NCI-H2081 (cell line): ENCODE results near the gene CACFD1.
A peak's percentile ranks its signal among the peaks of the same experiment; 100 is the strongest.
"Not testable (repeated sequence)": the region's sequence is repeated elsewhere in the genome, so short reads cannot be mapped to it uniquely, and the experiment has no call there.

Experiments used
- DNase-seq, 2 experiments: peaks; one replicate each; lab custom pipeline; 2025; lab: John Stamatoyannopoulos, UW

The CACFD1 gene

DNA sequence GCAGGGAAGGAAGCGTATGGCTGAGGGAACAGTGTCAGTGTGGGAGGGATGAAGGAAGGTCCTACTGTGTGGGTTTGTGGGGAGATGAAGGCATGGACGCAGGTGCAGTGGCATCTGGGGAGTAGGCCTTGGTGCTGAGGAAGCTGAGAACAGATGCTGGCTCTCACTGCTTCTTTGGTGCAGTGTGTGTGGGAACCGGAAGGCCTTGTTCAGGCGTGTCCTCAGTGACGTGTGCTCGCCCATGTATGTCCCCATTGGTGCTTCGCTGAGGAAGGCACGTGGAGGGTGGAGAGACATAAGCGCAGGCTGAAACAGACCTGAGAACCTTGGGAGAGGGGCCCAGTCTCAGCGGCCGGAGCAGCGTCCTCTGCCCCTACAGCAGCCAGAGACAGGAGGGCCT is 18.9 kb upstream of the CACFD1 start:
- no peak for DNase-seq

DNA sequence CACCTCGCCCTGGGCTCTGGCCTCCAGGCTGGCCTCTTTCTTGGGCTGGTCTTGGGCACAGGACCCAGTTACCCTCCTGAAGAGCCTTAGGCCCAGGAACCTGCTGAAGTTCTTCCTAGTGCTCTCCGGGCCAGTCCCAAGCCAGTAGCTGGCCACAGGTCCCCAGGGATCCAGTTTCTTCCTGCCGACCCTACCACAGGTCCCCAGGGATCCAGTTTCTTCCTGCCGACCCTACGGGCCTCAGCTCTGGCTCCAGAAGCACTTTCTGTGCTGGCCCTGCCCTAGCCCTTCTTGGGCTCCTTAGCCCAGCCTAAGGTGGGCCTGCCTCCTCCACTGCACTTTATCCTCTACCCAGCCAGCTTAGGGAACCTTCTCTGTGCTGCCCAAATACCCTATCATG is 18.2 kb upstream of the CACFD1 start:
- no peak for DNase-seq

DNA sequence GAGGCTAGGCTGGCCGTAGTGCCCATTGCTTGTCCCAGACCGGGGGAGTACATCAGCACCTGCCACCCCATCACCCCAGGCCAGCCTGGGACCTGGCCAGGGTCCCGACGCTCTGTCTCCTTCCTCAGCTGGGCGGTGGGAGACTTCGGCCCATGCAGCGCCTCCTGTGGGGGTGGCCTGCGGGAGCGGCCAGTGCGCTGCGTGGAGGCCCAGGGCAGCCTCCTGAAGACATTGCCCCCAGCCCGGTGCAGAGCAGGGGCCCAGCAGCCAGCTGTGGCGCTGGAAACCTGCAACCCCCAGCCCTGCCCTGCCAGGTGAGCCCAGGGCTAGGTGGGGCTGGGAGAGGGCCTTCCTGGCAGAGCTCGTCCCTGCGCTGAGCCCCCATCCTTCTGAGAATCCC is 16.5 kb upstream of the CACFD1 start:
- no peak for DNase-seq

DNA sequence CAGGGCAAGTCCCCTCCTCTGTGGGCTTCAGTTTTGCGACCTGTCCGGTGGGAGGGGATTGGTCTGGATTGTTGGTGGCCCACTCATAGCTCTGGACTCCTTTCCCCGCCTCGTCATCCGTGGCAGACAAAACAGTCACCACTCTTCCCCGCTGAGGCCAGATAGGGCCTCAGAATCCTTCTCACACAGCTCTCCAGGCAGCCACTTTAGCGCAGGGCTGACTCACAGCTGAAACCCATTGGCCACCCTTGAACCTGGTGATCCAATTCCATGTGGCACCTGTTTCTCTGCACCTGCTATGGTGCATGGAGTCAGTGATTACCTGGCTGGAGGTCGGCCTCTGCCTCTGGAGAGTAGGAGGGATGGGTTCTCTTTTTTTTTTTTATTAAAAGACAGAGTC is 15.8 kb upstream of the CACFD1 start:
- DNase-seq: peak in 1 of 2 experiments; percentile 10

DNA sequence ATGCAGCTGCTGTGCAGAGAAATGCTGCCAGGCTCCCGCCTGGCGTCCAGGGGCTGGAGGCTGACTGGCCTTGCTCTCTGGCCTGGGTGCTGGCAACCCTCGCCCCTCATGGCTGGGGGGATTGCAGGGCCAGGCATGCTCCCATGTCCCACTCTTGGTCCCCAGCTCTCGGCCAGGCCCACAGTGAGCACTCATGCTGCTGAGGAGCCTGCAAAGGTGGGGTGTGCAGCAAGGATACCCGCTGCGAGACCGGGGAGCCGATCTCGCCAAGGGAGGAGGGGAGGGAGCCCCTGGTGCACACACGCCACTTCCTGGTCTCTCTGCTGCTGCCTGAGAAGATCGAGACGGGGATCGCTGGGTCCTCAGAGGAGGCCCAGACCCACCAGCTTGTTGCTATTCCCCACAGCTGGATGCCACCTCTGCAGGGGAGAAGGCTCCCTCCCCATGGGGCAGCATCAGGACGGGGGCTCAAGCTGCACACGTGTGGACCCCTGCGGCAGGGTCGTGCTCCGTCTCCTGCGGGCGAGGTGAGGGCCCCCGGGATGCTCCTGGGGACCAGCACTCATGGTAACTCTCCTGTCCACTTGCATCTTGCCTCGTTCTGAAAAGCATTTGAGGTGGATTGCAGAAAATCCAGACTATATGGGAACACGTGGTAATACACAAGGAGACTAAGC is 14.3 kb upstream of the CACFD1 start:
- no peak for DNase-seq

DNA sequence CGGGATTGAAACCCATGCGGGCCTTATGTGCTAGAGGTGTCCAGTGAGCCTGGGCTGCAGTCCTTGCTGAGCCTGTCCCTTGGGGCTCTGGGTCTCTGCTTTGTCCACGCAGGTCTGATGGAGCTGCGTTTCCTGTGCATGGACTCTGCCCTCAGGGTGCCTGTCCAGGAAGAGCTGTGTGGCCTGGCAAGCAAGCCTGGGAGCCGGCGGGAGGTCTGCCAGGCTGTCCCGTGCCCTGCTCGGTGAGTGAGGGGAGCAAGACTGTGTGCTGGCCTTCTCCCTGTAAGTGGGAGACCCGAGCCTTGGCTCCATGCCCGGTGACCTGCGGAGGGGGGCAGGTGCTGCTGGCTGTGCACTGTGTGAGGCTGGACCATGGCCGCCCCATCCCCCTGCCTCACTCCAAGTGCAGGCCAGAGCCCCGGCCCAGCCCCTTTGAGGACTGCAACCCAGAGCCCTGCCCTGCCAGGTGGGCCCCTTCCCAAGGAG is 11.2 kb upstream of the CACFD1 start:
- no peak for DNase-seq

DNA sequence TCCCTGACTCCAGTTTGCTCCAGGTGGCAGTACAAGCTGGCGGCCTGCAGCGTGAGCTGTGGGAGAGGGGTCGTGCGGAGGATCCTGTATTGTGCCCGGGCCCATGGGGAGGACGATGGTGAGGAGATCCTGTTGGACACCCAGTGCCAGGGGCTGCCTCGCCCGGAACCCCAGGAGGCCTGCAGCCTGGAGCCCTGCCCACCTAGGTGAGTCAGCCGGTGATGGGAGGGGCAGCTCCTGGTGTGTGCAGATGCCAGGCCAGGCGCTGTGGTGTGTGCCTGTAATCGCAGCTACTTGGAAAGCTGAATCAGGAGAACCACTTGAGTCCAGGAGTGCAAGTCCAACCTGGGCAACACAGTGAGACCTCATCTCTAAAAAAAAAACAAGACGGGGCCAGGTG is 10.0 kb upstream of the CACFD1 start:
- DNase-seq: peak in 1 of 2 experiments; percentile 24

DNA sequence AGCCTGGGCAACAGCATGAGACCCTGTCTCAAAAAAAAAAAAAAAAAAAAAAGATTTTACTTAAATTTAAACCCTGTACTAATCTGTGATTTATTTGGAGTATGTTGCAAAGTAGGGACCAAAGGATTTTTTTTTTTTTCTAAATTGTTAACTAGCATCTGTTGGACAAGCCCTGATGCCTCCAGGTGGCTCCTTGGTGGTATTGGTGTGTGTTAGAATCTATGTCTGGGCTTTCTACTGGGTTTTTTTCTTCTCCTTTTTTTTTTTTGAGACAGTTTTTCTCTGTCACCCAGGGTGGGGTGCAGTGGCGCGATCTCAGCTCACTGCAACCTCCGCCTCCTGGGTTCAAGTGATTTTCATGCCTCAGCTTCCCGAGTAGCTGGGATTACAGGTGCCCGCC is 7.9 kb upstream of the CACFD1 start:
- not testable (repeated sequence) for DNase-seq

DNA sequence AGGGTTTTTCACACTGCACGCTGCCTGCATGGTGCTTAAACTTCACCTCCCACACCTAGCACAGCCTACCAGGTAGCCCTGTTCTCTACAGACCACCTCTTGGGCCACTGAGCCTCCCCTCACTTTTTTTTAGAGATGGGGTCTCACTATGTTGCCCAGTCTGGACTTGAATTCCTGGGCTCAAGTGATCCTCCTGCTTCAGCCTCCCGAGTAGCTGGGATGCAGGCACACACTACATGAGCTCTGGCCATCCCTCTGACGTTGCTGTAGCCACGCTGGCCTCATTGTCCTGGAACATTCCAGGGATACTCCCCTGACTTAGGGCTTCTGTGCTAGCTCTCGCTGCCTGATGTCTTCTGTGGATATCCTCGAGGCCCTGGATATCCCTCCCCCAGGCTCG is 7.2 kb upstream of the CACFD1 start:
- DNase-seq: no peak

DNA sequence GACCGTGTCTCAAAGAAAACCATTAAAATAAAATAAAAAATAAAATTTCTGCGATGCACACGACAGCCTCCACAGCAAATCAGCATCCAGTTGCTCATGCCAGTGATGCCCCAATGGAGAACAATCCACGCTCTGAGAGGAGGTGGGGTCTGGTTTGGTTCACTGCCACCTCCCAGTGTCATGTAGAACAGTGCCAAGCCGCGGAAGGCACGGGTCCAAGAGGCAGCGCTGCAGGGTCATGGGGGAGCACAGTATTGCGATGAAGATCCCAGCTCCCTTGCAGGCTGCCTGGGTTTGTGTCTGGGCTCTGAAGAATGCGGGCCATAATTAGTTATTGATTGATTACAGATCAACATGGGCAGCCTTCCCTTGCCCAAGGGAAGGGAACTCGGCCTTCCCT is 6.1 kb upstream of the CACFD1 start:
- no peak for DNase-seq

DNA sequence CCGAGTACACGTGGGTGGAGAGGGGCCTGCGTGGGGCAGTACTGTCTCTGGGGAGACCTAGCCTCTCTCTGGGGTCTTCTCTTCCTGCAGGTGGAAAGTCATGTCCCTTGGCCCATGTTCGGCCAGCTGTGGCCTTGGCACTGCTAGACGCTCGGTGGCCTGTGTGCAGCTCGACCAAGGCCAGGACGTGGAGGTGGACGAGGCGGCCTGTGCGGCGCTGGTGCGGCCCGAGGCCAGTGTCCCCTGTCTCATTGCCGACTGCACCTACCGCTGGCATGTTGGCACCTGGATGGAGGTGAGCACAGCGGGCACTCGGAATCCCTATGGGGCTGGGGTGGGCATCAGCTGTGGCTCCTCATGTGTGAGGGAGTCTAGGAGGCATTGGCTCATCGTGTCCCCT is 5.5 kb upstream of the CACFD1 start:
- no peak for DNase-seq

DNA sequence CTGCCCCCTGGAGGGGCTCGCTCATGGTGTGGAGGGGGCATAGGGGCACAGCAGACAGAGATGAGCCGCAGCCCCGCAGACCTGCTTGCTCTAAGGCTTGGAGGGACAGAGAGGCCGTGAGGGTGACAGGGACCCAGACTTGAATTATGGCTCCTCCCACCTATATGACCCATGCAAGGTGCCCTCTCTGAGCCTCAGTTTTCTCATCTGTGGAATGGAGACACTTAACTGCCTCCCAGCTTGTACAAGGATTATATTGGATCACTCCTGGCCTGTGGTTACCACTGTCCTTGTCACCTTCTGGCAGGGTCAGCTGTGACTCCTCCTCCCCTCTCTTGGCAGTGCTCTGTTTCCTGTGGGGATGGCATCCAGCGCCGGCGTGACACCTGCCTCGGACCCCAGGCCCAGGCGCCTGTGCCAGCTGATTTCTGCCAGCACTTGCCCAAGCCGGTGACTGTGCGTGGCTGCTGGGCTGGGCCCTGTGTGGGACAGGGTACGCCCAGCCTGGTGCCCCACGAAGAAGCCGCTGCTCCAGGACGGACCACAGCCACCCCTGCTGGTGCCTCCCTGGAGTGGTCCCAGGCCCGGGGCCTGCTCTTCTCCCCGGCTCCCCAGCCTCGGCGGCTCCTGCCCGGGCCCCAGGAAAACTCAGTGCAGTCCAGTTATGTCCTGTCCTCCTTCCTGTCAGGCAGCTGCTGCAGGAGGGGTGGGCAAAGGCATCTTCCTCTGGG is 4.7 kb upstream of the CACFD1 start:
- DNase-seq: no peak

DNA sequence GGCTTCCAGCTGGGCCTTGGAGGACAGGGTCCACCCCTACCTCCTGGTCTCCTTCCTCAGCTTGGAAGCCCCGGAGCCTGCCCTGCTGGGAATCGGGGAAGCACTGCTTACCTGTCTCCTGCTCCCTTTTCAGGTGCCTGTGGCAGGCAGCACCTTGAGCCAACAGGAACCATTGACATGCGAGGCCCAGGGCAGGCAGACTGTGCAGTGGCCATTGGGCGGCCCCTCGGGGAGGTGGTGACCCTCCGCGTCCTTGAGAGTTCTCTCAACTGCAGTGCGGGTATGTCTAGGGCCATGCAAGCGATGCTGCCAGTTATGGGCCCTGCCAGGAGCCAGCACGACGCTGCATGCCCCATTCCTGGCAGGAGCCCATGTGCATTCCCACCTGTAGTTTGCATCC is 3.8 kb upstream of the CACFD1 start:
- no peak for DNase-seq

DNA sequence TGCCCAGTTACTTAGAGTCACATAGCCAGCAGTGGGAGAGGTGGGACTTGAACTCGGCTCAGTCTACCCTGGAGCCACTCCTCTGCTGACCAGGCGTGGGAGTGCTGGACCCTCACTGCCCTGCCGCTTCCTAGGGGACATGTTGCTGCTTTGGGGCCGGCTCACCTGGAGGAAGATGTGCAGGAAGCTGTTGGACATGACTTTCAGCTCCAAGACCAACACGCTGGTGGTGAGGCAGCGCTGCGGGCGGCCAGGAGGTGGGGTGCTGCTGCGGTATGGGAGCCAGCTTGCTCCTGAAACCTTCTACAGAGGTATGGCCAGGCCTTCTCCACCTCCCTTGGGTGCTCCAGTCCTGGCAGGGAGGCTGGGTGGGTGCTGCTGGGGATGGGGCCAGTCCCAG is 3.4 kb upstream of the CACFD1 start:
- DNase-seq: no peak

DNA sequence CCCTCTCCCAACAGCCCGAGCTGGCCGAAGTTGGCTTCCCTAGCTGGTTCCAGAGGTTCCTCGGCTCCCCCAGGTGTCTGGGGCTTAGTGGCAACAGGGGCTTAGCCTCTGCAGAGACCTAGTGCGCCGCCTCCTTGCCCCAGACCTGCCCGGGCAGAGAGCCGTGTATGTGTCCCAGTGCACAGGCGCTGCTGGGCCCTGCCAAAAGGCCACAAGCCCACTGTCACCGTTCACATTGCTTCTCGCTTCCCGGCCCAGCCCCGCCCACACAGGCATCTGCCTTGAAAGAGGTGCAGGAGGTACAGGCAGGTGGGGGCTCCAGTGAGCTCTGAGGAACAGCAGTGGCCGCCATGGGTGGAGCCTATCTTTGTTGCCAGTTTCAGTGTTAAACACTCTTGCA is 2.5 kb upstream of the CACFD1 start:
- no peak for DNase-seq

DNA sequence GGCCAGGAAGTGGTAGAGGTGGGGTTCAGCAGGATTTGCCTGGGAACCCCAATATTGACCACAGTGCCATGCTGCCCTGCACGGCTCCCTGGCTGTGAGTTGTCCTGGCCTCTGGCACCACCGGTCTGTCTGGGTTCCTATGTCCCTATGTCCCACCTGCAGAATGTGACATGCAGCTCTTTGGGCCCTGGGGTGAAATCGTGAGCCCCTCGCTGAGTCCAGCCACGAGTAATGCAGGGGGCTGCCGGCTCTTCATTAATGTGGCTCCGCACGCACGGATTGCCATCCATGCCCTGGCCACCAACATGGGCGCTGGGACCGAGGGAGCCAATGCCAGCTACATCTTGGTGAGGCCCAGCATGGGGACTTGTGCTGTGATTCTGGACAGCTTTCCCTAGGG is 2.0 kb upstream of the CACFD1 start:
- DNase-seq: no peak

DNA sequence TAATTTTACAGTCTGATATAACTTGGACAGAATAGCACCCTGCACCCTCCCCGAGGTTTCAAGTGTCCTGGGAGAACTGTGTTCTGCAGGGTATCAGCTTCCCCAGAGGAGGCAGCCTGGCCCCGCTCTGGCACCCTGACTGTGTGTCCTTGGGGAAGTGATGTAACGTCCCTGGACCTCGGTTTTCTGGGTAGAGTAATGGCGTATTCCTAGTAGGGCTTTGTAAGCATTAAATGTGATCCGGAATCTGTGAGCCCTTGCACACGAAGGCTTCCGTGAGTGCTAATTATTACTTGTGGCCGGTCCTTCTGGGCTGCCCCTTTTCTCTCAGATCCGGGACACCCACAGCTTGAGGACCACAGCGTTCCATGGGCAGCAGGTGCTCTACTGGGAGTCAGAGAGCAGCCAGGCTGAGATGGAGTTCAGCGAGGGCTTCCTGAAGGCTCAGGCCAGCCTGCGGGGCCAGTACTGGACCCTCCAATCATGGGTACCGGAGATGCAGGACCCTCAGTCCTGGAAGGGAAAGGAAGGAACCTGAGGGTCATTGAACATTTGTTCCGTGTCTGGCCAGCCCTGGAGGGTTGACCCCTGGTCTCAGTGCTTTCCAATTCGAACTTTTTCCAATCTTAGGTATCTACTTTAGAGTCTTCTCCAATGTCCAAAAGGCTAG is 1.0 kb upstream of the CACFD1 start:
- no peak for DNase-seq

DNA sequence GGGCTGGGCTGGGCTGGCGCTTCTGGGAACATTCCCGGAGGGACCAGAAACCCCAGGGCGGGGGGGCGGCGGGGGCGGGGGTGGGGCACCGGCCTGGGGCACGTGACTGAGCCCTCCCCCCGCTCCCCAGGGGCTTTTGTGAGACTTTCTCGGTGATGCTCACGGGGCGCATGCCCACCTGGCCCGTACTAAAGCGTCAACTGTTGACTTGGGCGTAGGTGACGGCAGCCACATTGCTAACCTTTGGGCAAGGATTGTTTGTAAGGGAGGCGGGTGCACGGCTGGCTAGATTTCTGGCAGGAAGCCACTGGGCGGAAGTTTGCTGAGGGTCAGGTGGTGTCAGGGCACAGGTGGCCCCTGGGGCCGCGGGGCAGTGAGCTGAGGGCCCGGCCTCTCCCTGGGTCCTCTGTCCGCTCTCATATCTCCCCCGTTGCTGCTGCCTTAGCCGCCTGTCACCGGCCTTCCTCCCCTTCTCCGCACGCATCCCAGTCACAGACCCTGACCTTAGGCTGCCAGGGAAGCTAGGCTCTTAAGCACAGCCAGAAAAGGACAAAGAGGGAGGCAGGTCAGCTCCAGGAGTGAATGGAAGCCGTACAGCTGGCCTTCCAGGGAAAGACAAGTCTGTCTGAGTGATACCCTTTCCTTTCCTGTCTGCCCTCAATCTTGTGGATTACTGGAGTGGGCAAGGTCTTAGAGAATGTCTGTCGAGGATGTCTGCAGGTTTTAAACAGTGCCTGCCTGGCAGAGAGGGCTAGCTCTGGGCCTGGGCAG is 812 bp downstream of the CACFD1 start:
- peak; percentile 65 to 66 for DNase-seq

DNA sequence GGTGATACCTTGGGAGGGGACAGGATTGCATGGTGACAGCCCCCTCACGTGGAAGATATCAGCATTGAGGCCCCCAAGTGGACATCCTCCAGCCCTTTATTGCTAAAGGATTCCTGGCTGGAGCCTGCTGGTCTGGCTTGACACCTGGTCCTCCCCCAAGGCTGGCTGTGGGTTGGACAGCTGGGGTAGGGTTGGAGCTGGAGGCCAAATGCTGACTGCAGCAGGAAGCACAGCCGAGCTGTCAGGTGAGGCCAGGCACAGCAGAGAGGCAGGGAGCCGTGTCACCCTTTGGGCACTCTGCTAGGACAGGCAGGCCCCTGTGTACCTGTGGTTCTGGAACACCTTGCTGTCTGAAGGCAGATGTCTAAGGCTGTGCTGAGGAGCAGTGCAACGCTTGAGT is 2.2 kb downstream of the CACFD1 start:
- DNase-seq: no peak

DNA sequence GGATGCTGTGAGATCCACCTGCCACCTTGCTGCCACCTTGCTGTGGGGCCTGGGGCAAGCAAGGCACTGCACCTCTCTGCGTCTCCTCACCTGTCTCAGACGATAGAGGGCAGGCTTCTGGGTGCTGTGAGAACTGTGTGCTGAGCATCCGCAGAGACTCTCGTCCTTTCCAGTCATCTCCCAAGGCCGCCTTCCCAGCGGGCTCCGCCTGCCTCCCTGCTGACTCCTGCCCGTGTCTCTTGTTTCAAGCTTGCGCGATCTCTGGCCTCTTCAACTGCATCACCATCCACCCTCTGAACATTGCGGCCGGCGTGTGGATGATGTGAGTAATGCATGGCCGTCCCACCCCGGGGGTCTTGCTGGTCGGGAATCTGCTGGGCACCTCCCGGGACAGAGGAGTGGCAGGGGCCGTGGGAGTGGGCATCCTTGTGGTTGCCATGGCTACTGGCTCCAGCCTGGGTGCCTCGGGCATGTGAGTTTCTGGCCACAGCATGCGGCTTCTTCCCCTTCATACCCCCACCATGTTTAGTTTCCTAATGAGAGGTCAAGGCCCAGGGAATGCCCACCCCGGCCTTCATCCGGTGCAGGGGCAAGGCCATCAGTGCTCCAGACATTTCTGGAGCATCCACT is 3.6 kb downstream of the CACFD1 start:
- DNase-seq: peak in 1 of 2 experiments; percentile 21

DNA sequence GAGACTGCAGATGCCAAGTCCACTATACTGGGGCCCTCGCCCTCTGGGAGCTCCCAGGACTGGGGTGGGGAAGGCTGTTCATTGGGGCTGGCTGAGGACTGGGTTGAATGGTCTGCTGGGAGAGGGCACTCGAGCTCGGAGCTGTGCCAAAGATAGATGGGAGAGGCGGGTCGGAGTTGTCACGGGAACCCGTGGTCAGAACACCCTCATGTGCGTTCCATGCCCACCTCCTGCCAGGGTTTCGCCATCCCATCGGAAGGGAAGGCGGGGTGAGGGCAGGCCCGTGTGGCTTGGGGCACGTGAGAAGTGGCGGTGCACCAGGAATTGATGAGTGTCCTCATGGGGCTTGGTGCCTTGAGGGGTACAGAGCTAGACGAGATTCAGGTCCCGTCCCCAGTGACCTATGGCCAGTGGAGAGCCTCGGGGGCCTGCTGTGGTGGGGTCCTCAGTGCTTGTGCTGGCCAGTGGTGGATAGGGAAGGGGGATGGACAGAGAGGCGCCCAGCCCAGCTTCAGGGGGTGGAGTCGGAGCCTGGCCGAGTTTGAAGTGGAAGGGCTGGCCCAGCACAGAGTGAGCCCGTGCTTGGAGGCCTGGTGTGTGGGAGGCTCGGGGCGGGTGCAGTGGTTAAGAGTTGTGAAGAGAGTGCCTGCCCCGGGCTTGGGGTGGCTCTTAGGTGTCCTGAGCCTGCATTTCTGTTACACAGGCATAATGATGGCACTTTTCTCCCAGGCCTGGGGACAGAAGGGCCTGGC is 4.3 kb downstream of the CACFD1 start:
- DNase-seq: no peak
